ENCODE measurements around the gene MISP.

The MISP gene

GRCh38 chr19:778910-779653 lies 28.2 kb downstream of the MISP start:
- no peak for FAIRE-seq

GRCh38 chr19:780935-781334 lies 30.0 kb downstream of the MISP start:
- no peak for FAIRE-seq

GRCh38 chr19:781800-782184 lies 30.9 kb downstream of the MISP start:
- no peak for FAIRE-seq

- FAIRE-seq = no peak
Observed at GRCh38 chr19:782185-782877, 31.4 kb downstream of the MISP start.

GRCh38 chr19:782878-783668 lies 32.2 kb downstream of the MISP start:
- no peak for FAIRE-seq

- no peak for FAIRE-seq
Observed at GRCh38 chr19:784541-784940, 33.6 kb downstream of the MISP start.

- no peak for FAIRE-seq
Observed at GRCh38 chr19:787536-787935, 36.6 kb downstream of the MISP start.

GRCh38 chr19:788686-788982 lies 37.7 kb downstream of the MISP start:
- FAIRE-seq = no peak

GRCh38 chr19:788983-789700 lies 38.2 kb downstream of the MISP start:
- no peak for FAIRE-seq

- FAIRE-seq = no peak
Observed at GRCh38 chr19:789701-790060, 38.8 kb downstream of the MISP start.

- no peak for FAIRE-seq
Observed at GRCh38 chr19:791007-791566, 40.2 kb downstream of the MISP start.

- FAIRE-seq = no peak
Observed at GRCh38 chr19:791567-792305, 40.8 kb downstream of the MISP start.

GRCh38 chr19:792306-792885 lies 41.5 kb downstream of the MISP start:
- FAIRE-seq = no peak

- FAIRE-seq = no peak
Observed at GRCh38 chr19:793806-794205, 42.9 kb downstream of the MISP start.

GRCh38 chr19:795073-795611 lies 44.2 kb downstream of the MISP start:
- FAIRE-seq = no peak

- no peak for FAIRE-seq
Observed at GRCh38 chr19:795691-796581, 45.0 kb downstream of the MISP start.

- FAIRE-seq = peak; percentile 99
Observed at GRCh38 chr19:796692-797527, 46.0 kb downstream of the MISP start, which contains the start of gene PTBP1. TSS of gene PTBP1 (plus strand) at chr19:797452. CDS start at chr19:797498, 46 bp downstream.

GRCh38 chr19:797528-798414 lies 46.9 kb downstream of the MISP start:
- FAIRE-seq = no peak

Data from endometrium (tissue), 2 donors.